COLO668 (cell line): ENCODE measurements around the gene TBC1D14.

Source experiments
- DNase-seq: peaks from one replicate; lab custom pipeline; 2025; ENCODE audit not compliant: unreplicated experiment; lab: John Stamatoyannopoulos, UW

The TBC1D14 gene

DNA sequence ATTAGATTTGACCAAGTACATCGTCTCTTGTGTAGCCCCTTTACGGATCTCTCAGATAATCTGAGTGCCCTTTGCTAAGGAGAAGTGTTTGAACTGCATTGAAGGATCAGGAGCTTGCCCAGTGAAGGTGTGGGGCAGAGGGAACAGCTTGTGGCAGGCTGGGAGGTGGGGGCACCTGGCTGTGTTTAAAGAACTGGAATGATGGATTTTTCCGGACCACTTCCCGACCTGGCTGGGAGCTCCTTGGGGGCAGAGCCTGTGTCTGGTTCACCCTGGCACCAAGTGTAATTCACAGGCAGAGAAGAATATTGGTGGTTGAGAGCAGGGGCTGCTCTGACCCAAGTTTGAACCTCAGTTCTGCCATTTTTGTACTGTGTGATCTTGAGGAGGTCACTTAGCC, 18.5 kb downstream of the TBC1D14 start:
- no peak for DNase-seq

DNA sequence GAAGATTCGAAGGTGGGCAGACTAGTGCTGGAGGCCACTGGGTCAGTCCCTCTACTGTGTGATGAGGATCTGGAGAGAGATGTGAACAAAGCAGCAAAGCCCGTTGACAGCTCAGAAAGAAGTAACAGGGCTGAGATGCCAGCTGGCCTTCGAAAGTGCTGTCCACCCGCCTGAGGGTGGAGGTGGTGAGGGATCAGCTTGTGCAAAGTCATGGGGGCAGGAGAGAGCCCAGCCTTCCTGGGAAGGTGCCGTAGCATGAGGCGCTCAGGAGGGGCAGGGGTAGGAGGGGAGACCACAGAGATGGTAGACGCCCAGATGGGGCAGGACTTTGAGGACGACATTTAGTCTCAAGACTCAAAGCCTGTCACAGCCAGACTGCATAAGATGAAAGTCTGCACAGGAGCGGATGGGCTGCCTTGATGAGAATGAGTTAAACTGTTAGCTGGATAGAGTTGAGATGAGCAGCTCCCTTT, 19.7 kb downstream of the TBC1D14 start:
- no peak for DNase-seq

DNA sequence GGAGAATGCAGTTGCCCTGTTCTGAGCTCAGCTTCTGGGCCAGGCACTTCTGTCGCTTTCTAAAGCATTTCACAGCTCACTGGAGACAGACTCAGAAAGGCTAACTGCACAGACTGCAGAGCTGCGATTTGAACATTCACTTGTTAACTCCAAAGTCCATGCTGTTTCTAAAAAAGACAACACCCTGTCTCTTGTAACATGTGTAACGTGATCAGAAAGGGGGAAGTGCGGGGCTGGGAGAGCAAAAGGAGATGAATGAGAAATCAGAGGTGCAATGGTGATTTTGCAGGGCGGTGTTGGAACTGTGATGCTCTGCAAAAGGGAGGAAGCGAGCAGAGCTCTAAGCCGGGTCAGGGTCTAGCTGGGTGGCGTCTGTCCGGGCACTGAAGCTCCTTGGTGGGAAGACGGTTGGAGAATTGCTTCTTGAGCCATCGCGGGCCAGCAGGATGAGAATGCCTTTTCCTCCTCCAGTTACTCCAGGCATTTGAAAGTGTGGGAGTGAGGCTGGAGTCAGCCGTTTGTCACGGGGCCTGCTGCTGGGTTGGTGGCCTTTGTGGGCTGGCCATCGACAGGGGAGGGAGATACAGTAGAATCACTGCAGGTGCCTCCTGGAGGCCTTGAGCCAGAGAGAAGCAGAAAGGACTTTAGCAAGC, 20.3 kb downstream of the TBC1D14 start:
- no peak for DNase-seq

DNA sequence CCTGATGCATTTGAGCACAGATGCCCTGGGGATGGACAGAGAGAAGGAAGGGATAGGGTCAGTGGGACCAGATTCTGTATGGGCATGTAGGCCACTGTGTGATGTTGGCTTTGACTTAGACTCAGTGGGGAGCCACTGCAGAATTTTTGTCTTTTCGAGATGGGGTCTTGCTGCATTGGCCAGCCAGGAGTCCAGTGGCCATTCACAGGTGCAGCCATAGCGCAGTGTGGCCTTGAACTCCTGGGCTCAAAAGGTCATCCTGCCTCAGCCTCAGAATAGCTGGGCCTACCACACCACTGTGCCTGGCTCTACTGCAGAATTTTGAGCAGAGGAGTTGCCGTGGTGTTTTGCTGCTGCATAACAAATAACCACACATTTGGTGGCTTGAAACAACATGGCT, 22.8 kb downstream of the TBC1D14 start:
- no peak for DNase-seq

DNA sequence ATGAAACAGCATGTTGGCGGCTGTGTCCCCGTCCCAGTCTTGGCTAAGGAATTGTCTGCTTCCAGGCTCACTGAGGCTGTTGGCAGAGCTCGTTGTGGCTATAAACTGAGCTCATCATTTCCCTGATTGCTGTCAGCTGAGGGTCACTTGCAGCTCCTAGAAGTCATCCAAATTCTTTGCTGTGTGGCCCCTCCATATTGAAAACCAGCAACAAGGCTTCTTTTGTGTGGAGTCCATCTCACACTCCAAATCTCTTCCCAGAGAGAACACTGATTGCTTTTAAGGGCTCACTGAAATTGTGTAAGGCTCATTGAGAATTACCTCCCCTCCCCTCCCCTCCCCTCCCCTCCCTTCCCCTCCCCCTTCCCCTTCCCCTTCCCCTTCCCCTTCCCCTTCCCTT, 23.3 kb downstream of the TBC1D14 start:
- DNase-seq, result no peak

DNA sequence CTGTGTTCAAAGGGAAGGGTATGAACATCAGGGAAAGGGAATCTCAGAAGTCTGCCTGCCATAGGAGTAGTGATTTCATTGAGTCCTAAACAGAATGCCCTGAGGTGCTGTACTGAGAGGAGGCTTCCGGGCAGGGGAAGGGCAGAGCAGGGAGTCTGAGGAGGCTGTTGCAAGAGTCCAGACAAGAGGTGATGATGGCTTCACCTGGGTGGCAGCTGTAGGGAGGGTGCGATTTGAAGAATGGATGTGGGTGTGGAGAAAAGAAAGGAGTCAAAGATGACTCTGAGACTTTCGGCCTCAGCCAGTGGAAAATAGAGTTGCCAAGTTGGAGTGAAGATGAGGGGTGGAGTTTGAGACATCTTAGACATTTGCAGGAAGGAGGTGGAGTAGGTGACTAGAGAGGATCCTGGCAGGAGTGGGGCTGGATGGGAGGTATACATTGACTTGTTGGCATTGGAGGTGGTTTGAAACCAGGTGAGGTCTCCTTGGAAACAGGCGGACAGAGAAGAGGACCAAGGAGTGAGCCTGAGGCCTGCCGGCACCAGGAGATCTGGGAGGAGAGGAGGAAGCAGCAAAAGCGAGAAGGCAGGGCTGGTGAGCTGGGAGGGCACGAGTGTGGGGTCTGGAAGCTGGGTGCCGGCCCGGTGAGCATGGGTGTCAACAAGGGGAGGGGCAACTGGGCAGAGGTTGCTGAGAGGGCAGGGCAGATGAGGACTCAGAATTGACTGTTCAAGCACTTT, 24.2 kb downstream of the TBC1D14 start:
- no peak for DNase-seq

DNA sequence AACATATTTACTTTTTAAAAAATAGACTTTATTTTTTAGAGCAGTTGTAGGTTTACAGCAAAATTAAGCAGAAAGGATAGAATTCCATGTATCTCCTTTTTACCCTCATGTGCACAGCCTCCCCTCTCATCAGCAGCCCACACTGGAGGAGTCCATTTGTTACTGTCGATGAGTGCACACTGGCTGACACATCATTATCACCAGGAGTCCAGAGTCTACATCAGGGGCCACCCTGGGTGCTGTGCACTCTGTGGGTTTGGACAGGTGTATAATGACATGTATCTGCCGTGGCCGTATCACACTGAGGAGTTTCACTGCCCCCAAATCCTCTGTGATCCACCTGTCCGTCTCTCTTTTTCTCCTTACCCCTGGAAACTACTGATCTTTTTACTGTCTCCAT, 26.3 kb downstream of the TBC1D14 start:
- DNase-seq, result no peak

DNA sequence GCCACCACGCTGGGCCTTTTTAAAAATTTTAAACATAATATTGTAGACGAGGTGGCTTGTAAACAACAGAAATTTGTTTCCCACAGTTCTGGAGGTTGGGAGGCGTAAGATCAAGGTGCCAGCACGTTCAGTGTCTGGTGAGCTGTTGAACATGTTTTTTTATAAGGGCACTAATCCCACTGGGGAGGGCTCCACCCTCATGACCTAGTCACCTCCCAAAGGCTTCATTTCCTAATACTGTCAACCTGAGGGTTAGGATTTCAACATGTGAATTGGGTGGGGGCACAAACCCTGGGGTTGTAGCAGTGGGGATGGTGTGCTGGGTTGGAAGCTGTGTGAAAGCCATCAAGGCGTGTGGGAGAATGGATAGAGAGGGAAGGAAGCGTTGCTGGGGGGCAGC, 27.6 kb downstream of the TBC1D14 start:
- no peak for DNase-seq

DNA sequence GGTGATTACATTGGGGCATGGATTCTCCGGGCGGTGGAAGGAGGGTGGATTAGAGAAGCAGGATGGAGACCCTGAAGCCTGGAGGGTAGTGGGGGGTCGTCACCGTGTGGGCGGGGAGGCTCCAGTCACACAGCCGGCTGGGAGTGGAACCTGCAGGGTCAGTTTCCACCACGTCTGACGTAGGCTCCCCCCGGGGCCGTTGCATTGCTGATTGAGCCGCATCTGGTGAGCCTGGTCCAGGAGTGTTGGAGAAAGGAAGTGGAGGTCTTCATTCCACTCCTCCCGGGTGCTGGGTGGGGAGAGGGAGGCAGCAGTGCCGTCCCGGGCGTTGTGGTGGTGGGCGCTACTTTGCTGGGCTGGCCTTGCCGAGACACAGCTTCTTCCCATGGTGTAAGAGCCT, 28.1 kb downstream of the TBC1D14 start:
- no peak for DNase-seq

DNA sequence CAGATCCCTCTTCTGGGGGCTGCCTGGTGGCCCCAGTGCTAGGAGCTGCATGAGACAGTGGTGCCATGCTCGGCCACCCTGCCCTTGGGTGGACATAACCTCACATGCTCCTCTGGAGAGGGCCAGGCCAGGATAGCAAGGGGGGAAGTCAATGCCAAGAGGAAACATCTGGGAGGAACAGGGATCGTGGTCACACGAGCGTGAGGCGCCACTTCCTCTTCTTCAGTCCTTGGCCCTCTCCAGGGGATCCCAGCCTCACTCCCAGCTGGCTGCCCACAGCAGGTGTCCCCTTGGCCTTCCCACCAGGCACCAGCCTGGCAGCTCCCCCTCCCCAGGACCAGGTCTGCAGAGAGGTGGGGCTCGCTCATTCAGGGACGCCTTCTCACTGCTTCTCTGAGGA, 28.6 kb downstream of the TBC1D14 start:
- DNase-seq, result peak; percentile 14

DNA sequence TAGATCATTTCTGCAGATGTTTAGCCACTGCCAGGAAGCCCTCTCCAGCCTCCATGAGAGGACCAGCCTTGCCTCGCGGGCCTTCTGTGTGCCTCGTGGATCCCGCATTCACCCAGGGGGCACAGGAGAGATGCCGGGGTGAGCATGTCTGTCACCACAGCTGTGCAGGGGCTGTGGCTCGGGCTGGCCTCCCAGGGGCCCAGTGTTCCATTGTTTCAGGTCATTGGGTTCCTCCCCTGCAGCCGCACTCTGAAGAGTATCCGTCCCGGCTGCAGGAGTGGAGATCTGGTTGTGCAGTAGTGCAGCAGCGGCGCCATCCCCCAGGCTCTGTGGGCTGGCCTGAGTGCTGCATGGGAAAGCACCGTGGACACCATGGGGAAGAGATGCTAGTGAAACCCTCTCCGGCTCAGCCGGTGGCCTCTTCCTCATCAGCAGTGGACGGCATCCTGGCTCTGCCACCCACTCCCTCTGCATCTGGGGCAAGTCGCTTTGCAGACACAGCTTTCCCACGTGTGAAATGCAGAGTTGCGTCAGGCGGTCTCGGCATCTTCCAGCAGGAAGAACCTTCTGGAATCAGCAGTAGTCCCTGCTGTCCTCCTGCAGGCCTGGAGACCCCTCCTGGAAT, 29.1 kb downstream of the TBC1D14 start:
- no peak for DNase-seq

DNA sequence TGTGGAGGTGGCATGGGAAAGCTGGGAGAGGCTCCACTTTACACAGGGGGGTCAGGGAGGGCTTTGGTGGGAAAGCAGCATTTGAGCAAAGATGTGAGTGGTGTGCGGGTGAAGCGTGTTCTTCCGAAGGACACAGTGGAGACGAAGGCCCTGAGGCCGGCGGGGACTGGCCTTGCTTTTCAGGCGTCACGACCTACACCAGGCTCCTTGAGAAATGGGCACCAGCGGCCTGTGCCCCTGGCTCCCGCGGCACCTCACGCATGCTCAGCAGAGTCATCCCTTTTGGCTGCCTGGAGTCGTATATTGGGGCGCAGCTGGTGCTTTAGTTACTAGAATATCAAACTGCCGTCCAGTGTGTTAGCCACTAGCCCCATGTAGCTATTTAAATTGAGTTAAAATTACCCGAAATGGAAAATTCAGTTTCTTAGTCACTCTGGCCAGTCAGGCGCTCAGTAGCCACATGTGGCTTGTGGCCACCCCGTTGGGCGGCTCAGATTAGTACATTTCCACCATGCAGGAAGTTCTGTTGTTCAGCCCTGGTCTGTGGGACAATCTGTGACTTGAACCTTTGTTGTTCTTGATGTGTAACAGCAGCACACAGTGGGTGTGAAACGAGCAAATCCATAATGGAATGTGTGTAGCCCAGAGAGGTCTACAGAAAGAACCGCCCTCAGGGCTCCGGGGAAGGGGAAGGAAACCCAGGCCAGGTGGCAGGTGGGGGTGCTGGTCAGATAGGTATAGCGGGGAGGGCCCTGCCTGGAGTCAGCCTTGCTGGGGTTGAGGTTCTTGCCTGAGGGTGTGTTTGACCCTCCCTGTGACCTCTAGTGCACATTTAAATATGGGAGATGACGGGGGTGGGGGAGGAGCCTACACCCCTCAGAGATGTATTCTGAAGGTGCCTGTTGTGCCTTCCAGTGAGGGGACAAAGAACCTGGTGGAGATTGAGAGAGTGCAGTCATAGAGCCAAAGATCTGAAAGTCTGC, 30.4 kb downstream of the TBC1D14 start:
- no peak for DNase-seq

DNA sequence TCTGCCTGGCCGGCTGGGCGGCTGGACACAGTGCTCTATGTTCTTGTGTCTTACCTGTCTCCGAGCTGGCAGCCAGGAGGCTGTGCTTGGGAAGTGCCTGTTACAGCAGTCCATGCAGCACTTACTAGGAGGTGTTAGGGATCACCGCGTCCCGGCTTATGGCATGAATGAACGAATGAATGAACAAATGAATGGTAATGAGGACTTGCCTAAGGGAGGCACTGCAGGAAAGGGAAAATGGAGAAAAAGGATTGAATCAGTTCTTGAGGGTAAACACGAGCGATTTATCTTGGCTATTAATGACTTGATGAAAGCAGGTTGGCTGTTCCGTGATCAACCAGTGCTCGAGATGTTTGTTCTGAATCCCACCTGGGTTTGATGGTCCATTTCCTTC, 31.1 kb downstream of the TBC1D14 start:
- no peak for DNase-seq

DNA sequence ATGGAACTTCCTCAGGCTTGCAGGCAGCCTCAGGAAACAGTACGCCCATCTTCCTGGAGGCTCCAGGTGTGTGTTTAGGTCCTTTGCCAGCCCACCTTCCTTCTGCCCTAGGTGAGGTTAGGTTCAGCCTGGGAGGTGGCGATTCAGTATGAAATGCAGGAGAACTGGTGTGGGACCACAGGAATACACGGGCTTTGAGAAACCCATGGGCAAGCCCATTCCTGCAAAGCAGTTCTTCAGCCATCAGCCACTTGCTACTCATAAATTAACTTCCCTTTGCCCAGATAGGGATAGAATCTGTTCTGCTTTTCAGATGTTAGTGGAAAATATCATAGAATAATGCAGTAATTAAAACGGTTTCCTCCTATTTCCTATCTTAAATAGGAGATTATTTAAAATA, 32.2 kb downstream of the TBC1D14 start:
- no peak for DNase-seq

DNA sequence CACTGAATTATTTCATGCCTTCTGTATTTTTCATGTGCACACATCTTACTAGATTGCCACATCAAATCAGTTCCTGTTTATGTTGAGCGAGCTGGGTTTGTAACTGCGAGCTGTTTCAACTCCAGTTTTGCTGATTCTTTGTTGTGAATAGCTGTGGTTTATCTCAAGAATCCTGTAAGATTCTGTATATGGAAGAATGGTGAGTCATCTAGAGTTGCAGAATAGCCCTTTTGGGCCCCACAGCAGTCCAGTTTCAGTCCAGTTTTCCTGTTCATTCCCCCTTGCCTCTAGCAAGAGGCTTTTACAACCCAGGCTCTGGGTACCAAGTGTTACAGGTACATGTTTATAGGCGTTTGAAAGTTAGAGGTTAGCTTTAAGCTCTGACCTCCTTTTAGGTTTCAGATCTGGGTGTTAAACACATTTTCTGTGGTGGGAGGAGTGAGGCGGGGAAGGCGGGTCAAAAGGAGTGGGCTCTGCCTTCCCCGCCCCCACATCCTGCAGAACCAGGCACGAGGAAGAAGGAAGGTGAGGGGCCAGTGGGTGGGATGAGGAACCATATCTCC, 32.7 kb downstream of the TBC1D14 start:
- DNase-seq, result no peak

DNA sequence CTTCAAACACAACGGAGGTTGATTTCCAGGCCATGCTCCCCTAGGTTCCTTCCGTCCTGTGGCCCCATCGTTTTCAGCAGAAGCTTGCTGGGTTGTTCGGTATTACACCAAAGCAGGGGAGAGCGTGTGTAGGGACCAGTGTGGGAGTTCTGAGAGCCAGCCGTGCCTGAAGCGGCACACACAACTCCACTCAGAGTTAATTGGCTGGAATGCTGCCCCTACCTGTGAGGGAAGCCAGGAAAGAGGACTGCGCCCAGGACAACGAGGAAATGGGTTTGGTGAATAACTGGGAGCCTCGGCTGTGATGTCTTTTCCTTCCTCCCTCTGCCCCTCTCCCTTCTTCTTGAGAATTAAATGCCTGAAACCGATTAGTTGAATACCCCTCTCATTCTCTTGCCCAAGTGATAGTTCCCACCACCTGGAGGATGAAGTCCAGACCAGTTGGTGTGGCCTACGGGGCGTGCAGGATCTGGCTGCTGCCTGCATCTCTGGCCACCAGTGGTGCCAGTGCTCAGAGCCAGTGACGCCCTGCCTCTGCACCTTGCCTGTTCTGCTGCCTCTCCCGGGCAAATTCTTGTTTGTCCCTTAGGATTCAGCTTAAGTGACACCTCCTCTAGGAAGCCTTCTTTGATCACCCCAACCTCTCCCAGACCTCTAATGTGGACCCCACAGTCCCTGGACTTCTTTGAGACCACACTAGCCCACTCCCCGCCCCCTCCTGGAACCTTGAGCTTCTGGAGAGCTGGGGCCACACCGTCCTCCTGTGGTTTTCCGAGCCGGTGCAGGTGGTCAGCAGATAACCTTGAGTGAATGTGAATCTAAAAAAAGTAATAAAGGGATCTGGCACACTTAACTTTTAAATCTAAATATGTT, 33.6 kb downstream of the TBC1D14 start:
- no peak for DNase-seq

DNA sequence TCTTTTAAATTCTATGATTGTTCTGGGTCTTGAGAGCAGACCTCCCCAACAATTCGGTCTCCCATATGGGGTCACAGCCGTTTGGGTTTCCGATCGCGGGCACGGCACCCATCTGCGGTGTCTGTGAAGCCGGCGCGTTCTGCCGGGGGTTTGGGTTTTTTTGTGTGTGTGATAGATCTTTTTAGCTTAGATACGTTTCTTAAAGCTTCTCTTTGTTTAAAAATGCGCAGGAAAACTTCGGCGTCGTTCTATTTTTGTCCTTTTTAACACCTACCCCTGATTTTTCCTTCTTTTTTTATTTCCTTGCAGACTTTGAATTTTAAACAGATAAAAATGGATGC, 34.2 kb downstream of the TBC1D14 start:
- no peak for DNase-seq

DNA sequence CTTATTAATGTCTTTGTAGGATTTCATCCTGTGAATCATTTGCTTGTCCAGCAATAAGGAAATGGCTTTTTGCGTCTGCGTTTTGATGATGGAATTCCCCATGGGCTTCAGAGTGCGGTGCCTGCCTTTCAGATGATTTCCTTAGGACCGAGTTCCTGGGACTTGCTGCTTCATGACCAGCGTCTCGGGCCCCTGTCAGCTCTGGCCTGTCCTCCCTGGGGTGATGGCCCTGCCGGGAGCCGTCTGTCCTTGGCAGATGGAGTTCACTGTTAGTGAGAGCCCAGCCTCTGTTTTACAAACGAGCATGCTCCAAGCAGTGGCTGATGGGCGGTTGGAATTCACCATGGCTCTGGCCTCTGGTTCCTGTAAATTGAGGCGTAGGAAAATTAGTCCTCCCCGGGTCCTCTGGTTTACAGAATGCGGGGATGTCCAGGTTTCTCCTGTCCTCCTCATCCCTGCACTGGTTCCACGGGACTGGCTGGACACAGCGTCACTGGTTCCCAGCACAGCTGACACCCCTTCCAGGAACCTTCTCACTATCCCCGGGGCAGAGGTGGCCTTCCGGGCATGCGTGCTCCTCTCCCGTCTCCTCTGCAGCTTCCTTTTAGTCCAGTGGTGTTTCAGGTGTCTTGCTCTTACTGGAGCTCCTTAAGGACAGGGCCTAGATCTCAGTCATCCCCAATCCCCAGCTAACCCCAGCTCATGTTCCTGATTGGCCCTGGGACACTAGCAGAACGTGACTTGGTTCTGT, 34.9 kb downstream of the TBC1D14 start:
- no peak for DNase-seq

DNA sequence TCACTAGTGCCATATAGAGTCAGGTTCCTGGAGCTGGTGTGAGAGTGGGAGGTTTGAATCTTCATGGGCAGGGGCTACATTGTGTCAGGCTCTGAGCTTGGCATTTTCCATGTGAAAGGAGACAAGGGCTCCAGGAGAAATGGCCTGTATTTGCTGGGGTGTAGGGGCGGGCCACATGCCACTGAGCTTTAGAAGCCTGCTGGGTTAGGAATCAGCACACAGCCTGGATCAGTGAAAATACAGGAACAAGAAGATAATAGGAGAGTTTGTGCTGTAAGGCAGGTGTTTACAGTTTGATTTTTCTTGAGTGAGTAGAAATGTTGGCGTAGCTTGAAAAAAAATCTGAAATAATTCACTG, 35.4 kb downstream of the TBC1D14 start:
- DNase-seq, result no peak
